ENCODE measurements around the gene ST6GALNAC5.

Gene ST6GALNAC5

DNA sequence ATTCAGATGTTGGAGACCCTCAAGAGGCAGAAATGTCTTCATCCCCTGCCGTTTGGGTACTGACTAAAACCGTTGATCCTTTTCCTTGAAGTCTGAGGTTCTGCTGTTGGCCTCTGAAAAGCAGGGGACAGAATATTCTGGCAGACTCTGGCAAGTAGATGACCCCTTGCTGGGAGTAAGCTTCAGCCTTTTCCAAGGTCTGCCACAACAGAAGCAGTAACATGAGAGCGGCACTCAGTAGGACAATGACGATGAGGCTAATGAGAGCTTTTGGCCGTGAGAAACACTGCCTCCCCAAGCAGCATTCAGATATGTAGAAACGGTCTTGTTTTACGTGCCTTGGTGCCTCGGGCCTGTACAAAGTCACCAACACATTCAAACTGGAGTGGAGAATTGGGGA is 143.7 kb downstream of the ST6GALNAC5 start:
- Histone ChIP-seq H3K27me3 (ENCODE audit: insufficient read depth, poor library complexity, severe bottlenecking) (peaks cover 3% of the 10 kb centered on the region), H3K27ac (replicated peaks) (no peak overlapping the region), H3K4me3 (replicated peaks; ENCODE audit: insufficient read depth, low read length) (no peak overlapping the region)
- TF ChIP-seq, protein P1, sequence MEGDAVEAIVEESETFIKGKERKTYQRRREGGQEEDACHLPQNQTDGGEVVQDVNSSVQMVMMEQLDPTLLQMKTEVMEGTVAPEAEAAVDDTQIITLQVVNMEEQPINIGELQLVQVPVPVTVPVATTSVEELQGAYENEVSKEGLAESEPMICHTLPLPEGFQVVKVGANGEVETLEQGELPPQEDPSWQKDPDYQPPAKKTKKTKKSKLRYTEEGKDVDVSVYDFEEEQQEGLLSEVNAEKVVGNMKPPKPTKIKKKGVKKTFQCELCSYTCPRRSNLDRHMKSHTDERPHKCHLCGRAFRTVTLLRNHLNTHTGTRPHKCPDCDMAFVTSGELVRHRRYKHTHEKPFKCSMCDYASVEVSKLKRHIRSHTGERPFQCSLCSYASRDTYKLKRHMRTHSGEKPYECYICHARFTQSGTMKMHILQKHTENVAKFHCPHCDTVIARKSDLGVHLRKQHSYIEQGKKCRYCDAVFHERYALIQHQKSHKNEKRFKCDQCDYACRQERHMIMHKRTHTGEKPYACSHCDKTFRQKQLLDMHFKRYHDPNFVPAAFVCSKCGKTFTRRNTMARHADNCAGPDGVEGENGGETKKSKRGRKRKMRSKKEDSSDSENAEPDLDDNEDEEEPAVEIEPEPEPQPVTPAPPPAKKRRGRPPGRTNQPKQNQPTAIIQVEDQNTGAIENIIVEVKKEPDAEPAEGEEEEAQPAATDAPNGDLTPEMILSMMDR (IDR thresholded peaks at IDR 0.05; ENCODE audit: insufficient read depth, low read length) = no peak
- TF ChIP-seq GABPA (IDR thresholded peaks at IDR 0.05; ENCODE audit: low read depth) = no peak
- TF ChIP-seq POLR2AphosphoS5 (IDR thresholded peaks at IDR 0.05; ENCODE audit: low read depth) = no peak
- TF ChIP-seq REST (IDR thresholded peaks at IDR 0.05; ENCODE audit: insufficient replicate concordance, low read depth) = no peak
- TF ChIP-seq SPI1 (IDR thresholded peaks at IDR 0.05; ENCODE audit: borderline replicate concordance, low read depth) = no peak
- DNase-seq (ENCODE audit: low read depth in 1 of 2, low spot score in 1 of 2) = no peak

GRCh38 chr1:77012066-77012465 is 144.8 kb downstream of the ST6GALNAC5 start:
- no peak for DNase-seq (ENCODE audit: low read depth in 1 of 2, low spot score in 1 of 2)

GRCh38 chr1:77014073-77014788 is 147.0 kb downstream of the ST6GALNAC5 start:
- H3K4me3 ChIP-seq (replicated peaks; ENCODE audit: insufficient read depth, low read length) = no peak overlapping the region
- no peak overlapping the region for H3K27ac ChIP-seq (replicated peaks)
- no peak for TF ChIP-seq POLR2AphosphoS5 (IDR thresholded peaks at IDR 0.05; ENCODE audit: low read depth)
- no peak for TF ChIP-seq GABPA (IDR thresholded peaks at IDR 0.05; ENCODE audit: low read depth)
- TF ChIP-seq, protein P1 (IDR thresholded peaks at IDR 0.05; ENCODE audit: insufficient read depth, low read length) = no peak
- TF ChIP-seq REST (IDR thresholded peaks at IDR 0.05; ENCODE audit: insufficient replicate concordance, low read depth) = no peak
- TF ChIP-seq SPI1 (IDR thresholded peaks at IDR 0.05; ENCODE audit: borderline replicate concordance, low read depth) = no peak
- no peak for DNase-seq (ENCODE audit: low read depth in 1 of 2, low spot score in 1 of 2)
- H3K27me3 ChIP-seq (ENCODE audit: insufficient read depth, poor library complexity, severe bottlenecking) = peaks cover 3% of the 10 kb centered on the region

More at GRCh38 chr1:77012066-77012465, 144.8 kb downstream of the ST6GALNAC5 start:
- H3K27me3 ChIP-seq (ENCODE audit: insufficient read depth, poor library complexity, severe bottlenecking) = peaks cover 3% of the 10 kb centered on the region
- TF ChIP-seq POLR2AphosphoS5 (IDR thresholded peaks at IDR 0.05; ENCODE audit: low read depth) (no peak), SPI1 (IDR thresholded peaks at IDR 0.05; ENCODE audit: borderline replicate concordance, low read depth) (no peak), GABPA (IDR thresholded peaks at IDR 0.05; ENCODE audit: low read depth) (no peak), REST (IDR thresholded peaks at IDR 0.05; ENCODE audit: insufficient replicate concordance, low read depth) (no peak)
- TF ChIP-seq, protein P1 (IDR thresholded peaks at IDR 0.05; ENCODE audit: insufficient read depth, low read length) = no peak
- no peak overlapping the region for H3K4me3 ChIP-seq (replicated peaks; ENCODE audit: insufficient read depth, low read length)
- H3K27ac ChIP-seq (replicated peaks) = no peak overlapping the region

All from HL-60 (cell line).